ENCODE data around the gene ZC3H10.
"Not testable (repeated sequence)": the region's sequence is repeated elsewhere in the genome, so short reads cannot be mapped to it uniquely, and the experiment has no call there.

ZC3H10 gene

DNA sequence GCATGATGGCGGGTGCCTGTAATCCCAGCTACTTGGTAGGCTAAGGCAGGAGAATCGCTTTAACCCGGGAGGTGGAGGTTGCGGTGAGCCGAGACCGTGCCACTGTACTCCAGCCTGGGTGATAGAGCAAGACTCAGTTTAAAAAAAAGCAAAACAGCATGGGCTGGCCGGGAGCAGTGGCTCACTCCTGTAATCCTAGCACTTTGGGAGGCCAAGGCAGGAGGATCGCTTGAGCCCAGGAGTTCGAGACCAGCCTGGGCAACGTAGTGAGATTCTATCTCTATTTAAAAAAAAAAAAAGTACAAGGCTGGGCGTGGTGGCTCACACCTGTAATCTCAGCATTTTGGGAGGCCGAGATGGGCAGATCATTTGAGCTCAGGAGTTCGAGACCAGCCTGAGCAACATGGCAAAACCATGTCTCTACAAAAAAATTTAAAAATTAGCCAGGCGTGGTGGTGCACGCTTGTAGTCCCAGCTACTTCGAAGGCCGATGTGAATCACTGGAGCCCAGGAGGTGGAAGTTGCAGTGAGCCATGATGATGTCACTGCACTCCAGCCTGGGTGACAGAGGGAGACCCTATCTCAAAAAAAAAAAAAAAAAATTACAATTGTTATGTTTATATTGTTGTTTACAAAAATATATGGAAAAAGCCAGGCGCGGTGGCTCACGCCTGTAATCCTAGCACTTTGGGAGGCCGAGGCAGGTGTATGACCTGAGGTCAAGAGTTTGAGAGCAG lies 38.6 kb downstream of the ZC3H10 start:
- DNase-seq: not testable (repeated sequence)

- DNase-seq: peak; percentile 65
These were observed 39.3 kb downstream of the ZC3H10 start for GRCh38 chr12:56157201-56158028.

DNA sequence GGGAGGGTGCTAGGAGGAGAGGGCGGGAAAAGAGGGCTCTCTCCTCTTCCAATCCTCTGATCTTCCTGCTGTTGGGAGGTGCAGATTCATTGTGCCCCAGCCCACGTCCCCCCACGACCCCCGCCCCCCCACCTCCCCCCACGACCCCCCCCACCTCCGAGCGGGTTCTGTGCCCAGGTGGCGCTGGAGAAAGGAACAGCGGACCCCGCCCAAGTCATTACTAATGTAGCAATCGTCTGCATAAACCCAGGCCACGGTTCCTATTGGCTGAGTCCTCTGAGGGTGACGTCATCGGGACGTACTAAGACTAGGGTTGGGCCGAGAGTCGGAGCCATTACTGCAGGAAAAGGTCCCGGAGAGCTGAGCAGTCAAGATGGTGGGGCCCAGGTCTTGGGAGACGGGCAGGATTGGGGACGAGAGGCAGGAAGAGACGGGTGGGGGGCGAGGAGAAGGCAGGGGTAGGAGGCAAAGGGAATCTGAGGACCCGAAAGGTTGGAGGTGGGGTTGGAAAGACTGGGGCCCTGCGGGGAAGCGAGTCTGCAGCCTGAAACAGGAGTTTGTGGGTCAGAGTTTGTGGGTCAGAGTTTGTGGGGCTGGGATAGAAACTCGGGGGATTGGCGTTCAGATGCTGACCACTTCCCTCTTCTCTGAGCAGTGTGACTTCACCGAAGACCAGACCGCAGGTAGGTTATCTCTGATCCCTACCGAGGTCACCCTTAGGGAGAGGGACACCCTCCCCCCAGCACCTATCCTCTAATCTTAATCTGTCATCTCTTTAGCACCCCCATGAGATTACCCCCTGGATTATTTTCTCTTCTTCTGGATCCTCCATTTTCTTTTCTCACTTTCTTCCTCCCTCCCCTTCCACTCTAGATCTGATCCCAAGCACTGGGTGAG lies 40.2 kb downstream of the ZC3H10 start, which contains the start of gene MYL6:
Gene MYL6, plus strand, starts transcription at position 331 of the 897 bp plus-strand sequence. Its CDS starts 43 bp downstream, at position 374.
- DNase-seq: peak; percentile 98

DNA sequence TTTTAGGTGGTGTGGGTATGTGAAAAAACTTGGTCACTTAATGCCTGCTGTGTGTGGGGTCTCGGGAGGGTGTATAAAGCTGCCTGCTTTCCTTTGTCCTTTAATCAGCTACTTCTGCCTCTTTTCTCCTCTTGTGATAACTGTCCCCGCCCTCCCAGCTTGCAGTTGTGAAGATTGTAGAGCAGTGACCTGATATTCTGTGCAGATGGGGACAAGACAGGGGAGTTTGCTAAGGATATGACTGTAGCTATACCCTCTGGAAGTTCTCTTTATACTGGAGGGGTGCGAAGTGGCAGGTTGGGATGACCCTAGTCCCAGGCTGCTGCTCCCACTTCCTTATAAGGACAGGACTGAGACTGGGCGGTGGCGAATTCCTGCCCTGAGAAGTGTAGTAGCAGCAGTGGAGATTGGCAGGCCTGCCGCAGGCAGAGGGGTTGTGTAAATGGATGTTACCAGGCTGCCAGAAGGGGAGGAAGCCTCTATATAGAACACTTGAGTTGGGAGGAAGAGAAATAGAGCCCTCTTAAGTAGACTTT lies 40.9 kb downstream of the ZC3H10 start:
- peak; percentile 54 for DNase-seq

GRCh38 chr12:56159482-56160192 lies 41.6 kb downstream of the ZC3H10 start:
- peak; percentile 19 for DNase-seq

DNA sequence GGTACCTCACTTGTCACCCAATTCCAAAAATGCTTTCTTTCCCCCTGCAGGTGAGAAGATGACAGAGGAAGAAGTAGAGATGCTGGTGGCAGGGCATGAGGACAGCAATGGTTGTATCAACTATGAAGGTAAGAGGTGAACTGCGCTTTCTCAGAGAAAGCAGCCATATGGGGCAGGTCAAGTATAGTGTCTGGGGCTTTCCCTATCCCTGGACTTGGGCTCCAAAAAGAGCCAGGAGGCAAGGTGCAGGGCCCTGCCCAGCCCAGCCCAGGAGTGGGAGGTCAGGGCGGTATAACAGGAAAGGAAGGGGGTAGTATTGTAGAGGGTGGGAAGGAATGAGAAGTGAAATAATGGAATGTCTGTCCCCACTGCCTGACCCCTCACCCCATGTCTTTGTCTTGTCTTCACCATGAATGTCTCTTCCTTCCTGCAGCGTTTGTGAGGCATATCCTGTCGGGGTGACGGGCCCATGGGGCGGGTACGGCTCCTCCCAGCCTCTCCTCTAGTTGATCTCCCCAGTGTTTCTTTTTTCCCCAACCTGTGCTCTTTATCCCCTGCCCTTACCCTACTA lies 42.2 kb downstream of the ZC3H10 start:
- peak; percentile 75 for DNase-seq

GRCh38 chr12:56160894-56161689 lies 43.0 kb downstream of the ZC3H10 start:
- DNase-seq: no peak

- no peak for DNase-seq
These were observed 43.8 kb downstream of the ZC3H10 start for GRCh38 chr12:56161690-56162351.

- no peak for DNase-seq
These were observed 44.6 kb downstream of the ZC3H10 start for GRCh38 chr12:56162468-56163290.

GRCh38 chr12:56163533-56164344 lies 45.7 kb downstream of the ZC3H10 start:
- DNase-seq: no peak

- DNase-seq: no peak
These were observed 46.3 kb downstream of the ZC3H10 start for GRCh38 chr12:56164345-56164729.

DNA sequence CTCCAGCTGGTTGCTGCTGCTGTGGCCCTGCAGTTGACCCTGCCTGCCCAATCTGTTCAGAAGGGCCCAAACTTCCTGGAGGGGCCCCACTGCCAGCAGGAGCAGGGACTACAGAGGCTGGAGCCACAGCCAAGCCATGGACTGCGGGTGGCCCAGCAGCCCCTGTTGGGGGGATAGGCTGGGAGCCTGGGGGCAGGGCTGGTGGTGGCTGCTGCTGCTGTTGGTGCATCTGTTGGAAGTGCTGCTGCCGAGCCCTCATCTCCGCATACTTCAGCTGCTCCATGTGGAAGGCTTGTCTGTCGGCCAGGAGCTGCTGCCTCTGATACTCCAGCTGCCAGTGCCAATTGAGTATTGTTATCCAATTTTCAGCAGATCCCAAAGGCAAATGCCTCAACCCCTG lies 47.3 kb downstream of the ZC3H10 start:
- DNase-seq: no peak

DNA sequence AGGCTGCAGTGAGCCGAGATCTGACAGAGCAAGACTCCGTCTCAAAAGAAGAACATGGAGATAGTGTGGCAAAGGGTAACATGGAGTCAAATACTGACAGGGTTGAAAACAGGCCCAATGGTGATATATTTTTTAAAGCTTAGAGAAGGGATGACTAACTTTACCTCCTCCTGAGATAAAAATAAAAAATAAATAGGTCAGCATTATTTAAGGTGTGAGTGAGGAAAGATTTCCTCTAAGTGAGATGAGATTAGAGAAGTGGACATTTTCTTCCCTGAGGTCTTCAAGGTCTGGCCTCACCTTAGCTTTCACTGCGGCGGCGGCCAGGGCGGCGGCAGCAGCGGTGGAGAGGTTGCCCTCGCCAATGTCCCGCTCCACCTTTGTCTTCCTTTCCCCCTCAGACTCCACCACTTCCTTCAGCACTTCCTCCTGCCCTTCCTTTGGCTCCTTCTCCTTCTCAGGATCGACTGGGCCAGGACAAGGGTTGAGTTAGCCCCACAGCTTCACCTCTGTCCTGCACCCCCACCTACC lies 51.2 kb downstream of the ZC3H10 start:
- DNase-seq: no peak

- no peak for DNase-seq
These were observed 54.8 kb downstream of the ZC3H10 start for GRCh38 chr12:56172839-56173238.
